Measurements from ENCODE around the gene CCN2.

CCN2 gene

GRCh38 chr6:131978522-131978921 is 27.4 kb upstream of the CCN2 start:
- H3K36me3 ChIP-seq (ENCODE audit: insufficient read depth, low read length): no peaks in the 10 kb centered on the region
- no peak overlapping the region for H3K9ac ChIP-seq (ENCODE audit: low read length)
- H3K27ac ChIP-seq (ENCODE audit: low read depth, low read length, poor library complexity, severe bottlenecking): no peak overlapping the region
- H4K20me1 ChIP-seq (ENCODE audit: insufficient read depth, low read length): no peaks in the 10 kb centered on the region
- no peaks in the 10 kb centered on the region for H3K9me3 ChIP-seq (ENCODE audit: low read length)
- no peak overlapping the region for H2AFZ ChIP-seq (ENCODE audit: low read length)
- no peaks in the 10 kb centered on the region for H3F3A ChIP-seq (ENCODE audit: insufficient read depth, low read length)
- no peak overlapping the region for H3K4me3 ChIP-seq (ENCODE audit: low read depth, low read length, poor library complexity, severe bottlenecking)
- no peaks in the 10 kb centered on the region for H3K27me3 ChIP-seq (ENCODE audit: insufficient read depth, low read length)
- no peaks in the 10 kb centered on the region for H3K9me2 ChIP-seq (ENCODE audit: low read depth, low read length)
- H3K79me2 ChIP-seq (ENCODE audit: insufficient read depth, low read length): no peaks in the 10 kb centered on the region
- H3K4me2 ChIP-seq (ENCODE audit: low read length): no peak overlapping the region
- H3K4me1 ChIP-seq (ENCODE audit: insufficient read depth, low read length, severe bottlenecking): no peaks in the 10 kb centered on the region
- TF ChIP-seq EZH2 (IDR thresholded peaks at IDR 0.05; ENCODE audit: borderline replicate concordance, low read length) (no peak), CTCF (IDR thresholded peaks at IDR 0.05; ENCODE audit: low read length) (no peak)

- no peak overlapping the region for H3K27ac ChIP-seq (ENCODE audit: low read depth, low read length, poor library complexity, severe bottlenecking)
- H3K79me2 ChIP-seq (ENCODE audit: insufficient read depth, low read length): no peaks in the 10 kb centered on the region
- no peaks in the 10 kb centered on the region for H4K20me1 ChIP-seq (ENCODE audit: insufficient read depth, low read length)
- H3F3A ChIP-seq (ENCODE audit: insufficient read depth, low read length): no peaks in the 10 kb centered on the region
- no peak overlapping the region for H3K4me3 ChIP-seq (ENCODE audit: low read depth, low read length, poor library complexity, severe bottlenecking)
- H3K4me1 ChIP-seq (ENCODE audit: insufficient read depth, low read length, severe bottlenecking): no peaks in the 10 kb centered on the region
- no peaks in the 10 kb centered on the region for H3K9me2 ChIP-seq (ENCODE audit: low read depth, low read length)
- H2AFZ ChIP-seq (ENCODE audit: low read length): no peak overlapping the region
- H3K9ac ChIP-seq (ENCODE audit: low read length): no peak overlapping the region
- no peaks in the 10 kb centered on the region for H3K36me3 ChIP-seq (ENCODE audit: insufficient read depth, low read length)
- H3K27me3 ChIP-seq (ENCODE audit: insufficient read depth, low read length): no peaks in the 10 kb centered on the region
- TF ChIP-seq EZH2 (IDR thresholded peaks at IDR 0.05; ENCODE audit: borderline replicate concordance, low read length) (no peak), CTCF (IDR thresholded peaks at IDR 0.05; ENCODE audit: low read length) (no peak)
- no peaks in the 10 kb centered on the region for H3K9me3 ChIP-seq (ENCODE audit: low read length)
- H3K4me2 ChIP-seq (ENCODE audit: low read length): no peak overlapping the region
Measured at GRCh38 chr6:131976545-131977061, 25.4 kb upstream of the CCN2 start.

- Histone ChIP-seq H3K27ac (ENCODE audit: low read depth, low read length, poor library complexity, severe bottlenecking) (no peak overlapping the region), H3K27me3 (ENCODE audit: insufficient read depth, low read length) (no peaks in the 10 kb centered on the region), H3K36me3 (ENCODE audit: insufficient read depth, low read length) (no peaks in the 10 kb centered on the region), H3K79me2 (ENCODE audit: insufficient read depth, low read length) (no peaks in the 10 kb centered on the region), H3F3A (ENCODE audit: insufficient read depth, low read length) (no peaks in the 10 kb centered on the region), H4K20me1 (ENCODE audit: insufficient read depth, low read length) (no peaks in the 10 kb centered on the region), H3K9me2 (ENCODE audit: low read depth, low read length) (no peaks in the 10 kb centered on the region), H3K4me2 (ENCODE audit: low read length) (no peak overlapping the region), H3K4me1 (ENCODE audit: insufficient read depth, low read length, severe bottlenecking) (no peaks in the 10 kb centered on the region), H3K9me3 (ENCODE audit: low read length) (no peaks in the 10 kb centered on the region), H2AFZ (ENCODE audit: low read length) (no peak overlapping the region), H3K9ac (ENCODE audit: low read length) (no peak overlapping the region), H3K4me3 (ENCODE audit: low read depth, low read length, poor library complexity, severe bottlenecking) (no peak overlapping the region)
- no peak for TF ChIP-seq CTCF (IDR thresholded peaks at IDR 0.05; ENCODE audit: low read length)
Measured at GRCh38 chr6:131972741-131973140, 21.6 kb upstream of the CCN2 start.
